ENCODE data around the gene CHCHD3.

CHCHD3 gene

GRCh38 chr7:132782777-132783640, 298.9 kb downstream of the CHCHD3 start:
- Histone ChIP-seq H3K9me3 (ENCODE audit: severe bottlenecking) (no peaks in the 10 kb centered on the region), H3K36me3 (peaks cover 9% of the 10 kb centered on the region), H3K27ac (no peak overlapping the region), H3K4me3 (ENCODE audit: low read depth, low read length) (no peak overlapping the region), H3K27me3 (ENCODE audit: insufficient read depth, low read depth, severe bottlenecking) (no peaks in the 10 kb centered on the region)
- no peak for TF ChIP-seq CTCF (IDR thresholded peaks at IDR 0.05; ENCODE audit: low read depth, low read length)
- no peak for DNase-seq

GRCh38 chr7:132780822-132781221, 301.1 kb downstream of the CHCHD3 start:
- DNase-seq = no peak
- no peak for TF ChIP-seq CTCF (IDR thresholded peaks at IDR 0.05; ENCODE audit: low read depth, low read length)
- no peaks in the 10 kb centered on the region for H3K9me3 ChIP-seq (ENCODE audit: severe bottlenecking)
- H3K27ac ChIP-seq = no peak overlapping the region
- no peaks in the 10 kb centered on the region for H3K27me3 ChIP-seq (ENCODE audit: insufficient read depth, low read depth, severe bottlenecking)
- H3K4me3 ChIP-seq (ENCODE audit: low read depth, low read length) = no peak overlapping the region
- H3K36me3 ChIP-seq = peaks cover 9% of the 10 kb centered on the region; the same call in 1 of the 2 replicates

GRCh38 chr7:132779164-132779563, 302.7 kb downstream of the CHCHD3 start:
- no peak for DNase-seq
- no peaks in the 10 kb centered on the region for H3K9me3 ChIP-seq (ENCODE audit: severe bottlenecking)

GRCh38 chr7:132778761-132779160, 303.1 kb downstream of the CHCHD3 start:
- no peak for TF ChIP-seq CTCF (IDR thresholded peaks at IDR 0.05; ENCODE audit: low read depth, low read length)
- H3K27ac ChIP-seq = no peak overlapping the region

More at GRCh38 chr7:132779164-132779563, 302.7 kb downstream of the CHCHD3 start:
- peaks cover 6% of the 10 kb centered on the region; the same call in 1 of the 2 replicates for H3K36me3 ChIP-seq
- H3K4me3 ChIP-seq (ENCODE audit: low read depth, low read length) = no peak overlapping the region
- no peak for TF ChIP-seq CTCF (IDR thresholded peaks at IDR 0.05; ENCODE audit: low read depth, low read length)
- no peak overlapping the region for H3K27ac ChIP-seq
- no peaks in the 10 kb centered on the region for H3K27me3 ChIP-seq (ENCODE audit: insufficient read depth, low read depth, severe bottlenecking)

GRCh38 chr7:132777956-132778355, 303.9 kb downstream of the CHCHD3 start:
- no peak for TF ChIP-seq CTCF (IDR thresholded peaks at IDR 0.05; ENCODE audit: low read depth, low read length)
- no peak for DNase-seq
- Histone ChIP-seq H3K36me3 (no peaks in the 10 kb centered on the region), H3K4me3 (ENCODE audit: low read depth, low read length) (no peak overlapping the region), H3K27ac (no peak overlapping the region), H3K27me3 (ENCODE audit: insufficient read depth, low read depth, severe bottlenecking) (no peaks in the 10 kb centered on the region), H3K9me3 (ENCODE audit: severe bottlenecking) (no peaks in the 10 kb centered on the region)

More at GRCh38 chr7:132778761-132779160, 303.1 kb downstream of the CHCHD3 start:
- DNase-seq = no peak
- no peak overlapping the region for H3K4me3 ChIP-seq (ENCODE audit: low read depth, low read length)
- H3K27me3 ChIP-seq (ENCODE audit: insufficient read depth, low read depth, severe bottlenecking) = no peaks in the 10 kb centered on the region
- no peaks in the 10 kb centered on the region for H3K9me3 ChIP-seq (ENCODE audit: severe bottlenecking)
- H3K36me3 ChIP-seq = peaks cover 3% of the 10 kb centered on the region; the same call in 1 of the 2 replicates
